NCI-H187 treated with DMSO at 0.1 percent for 48 hours (cell line): ENCODE measurements around the gene ITGB6.

Source experiments
- DNase-seq: peaks from one replicate; lab custom pipeline; 2025; lab: John Stamatoyannopoulos, UW

Gene ITGB6

DNA sequence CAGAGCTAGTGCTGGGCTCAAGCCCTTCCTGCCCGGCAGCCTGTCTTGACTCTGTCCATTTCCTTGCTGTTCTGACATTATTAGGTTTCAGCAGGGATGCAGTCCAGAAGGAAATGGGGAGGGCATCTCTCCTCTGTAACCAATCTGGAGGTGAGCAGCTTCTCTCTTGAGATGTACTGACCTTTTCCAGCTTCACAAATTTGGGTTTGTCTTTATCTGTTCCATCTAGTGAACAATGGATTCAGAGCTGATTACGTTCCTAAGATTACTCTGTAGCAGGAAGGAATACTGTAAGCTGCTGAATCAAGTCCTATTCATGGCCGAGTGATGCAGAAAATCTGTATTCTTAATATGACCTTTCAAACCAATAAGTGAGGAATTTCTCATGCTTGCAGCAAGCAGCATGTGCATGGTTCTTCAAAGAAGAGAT, 148.7 kb downstream of the ITGB6 start:
- DNase-seq: no peak

DNA sequence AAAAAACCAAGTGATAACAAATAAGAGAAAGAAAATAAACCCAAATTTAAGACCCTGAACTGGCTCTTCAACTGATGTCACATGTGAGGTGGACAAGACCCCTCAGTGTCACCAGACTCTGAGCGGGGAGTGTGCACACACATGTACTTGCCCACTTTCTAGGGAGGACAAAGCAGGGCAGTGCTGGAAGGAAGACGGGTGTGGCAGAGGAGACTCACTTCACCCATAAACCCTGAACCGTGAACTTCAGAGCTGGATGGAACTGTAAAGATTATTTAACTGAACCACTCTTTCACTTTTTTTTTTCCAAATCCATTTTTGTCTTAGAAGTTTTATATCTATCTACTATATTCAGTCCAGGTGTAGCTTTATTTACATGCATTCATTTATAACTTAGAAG, 149.9 kb downstream of the ITGB6 start:
- no peak for DNase-seq
